Gastroesophageal sphincter (tissue), 3 donors: ENCODE measurements around the gene TNP2.

Source experiments
- CTCF ChIP-seq, 4 experiments: fragments of 200-600 bp in 2 of 4; fragments of 450-650 bp in 2 of 4; sonication (generic) in 1 of 4; IDR thresholded peaks; one replicate each; pipeline ENCODE4 v1.5.1; 2017 to 2019; ENCODE audit warnings: antibody characterized with exemption in 4 of 4, mild to moderate bottlenecking in 2 of 4, moderate library complexity in 2 of 4
- EP300 ChIP-seq: sonication (generic); formaldehyde crosslinking; IDR thresholded peaks from one replicate; pipeline ENCODE4 v1.6.1; 2017; ENCODE audit warnings: antibody characterized with exemption, mild to moderate bottlenecking
- POLR2A ChIP-seq, 2 donors: fragments of 450-650 bp; IDR thresholded peaks; one replicate each; pipeline ENCODE4 v1.6.1; 2017; ENCODE audit warnings: antibody characterized with exemption in 2 of 2, mild to moderate bottlenecking in 2 of 2, moderate library complexity in 1 of 2
- POLR2AphosphoS5 ChIP-seq: sonication (generic); formaldehyde crosslinking; IDR thresholded peaks from one replicate; pipeline ENCODE4 v1.6.1; 2017; ENCODE audit warnings: antibody characterized with exemption

- TF ChIP-seq POLR2A (IDR thresholded peaks at IDR 0.05) (no peak), CTCF (IDR thresholded peaks at IDR 0.05) (no peak), POLR2AphosphoS5 (no peak), EP300 (no peak)
Measured at GRCh38 chr16:11285842-11286241, 16.7 kb upstream of the TNP2 start.
